Dedifferentiated amniotic fluid mesenchymal stem cell (primary cell): ENCODE results near the gene COX18.

Experiments
- DNase-seq: peaks from one replicate; pipeline ENCODE4 v3.0.0-alpha.2; 2016; ENCODE audit errors: extremely low spot score

Gene COX18

GRCh38 chr4:73053076-73053475 is 16.4 kb downstream of the COX18 start:
- no peak for DNase-seq

GRCh38 chr4:73051625-73052024 is 17.9 kb downstream of the COX18 start:
- no peak for DNase-seq

GRCh38 chr4:73045879-73046278 is 23.6 kb downstream of the COX18 start:
- no peak for DNase-seq

- no peak for DNase-seq
These were observed 32.5 kb downstream of the COX18 start for GRCh38 chr4:73037057-73037456.

- no peak for DNase-seq
These were observed 33.4 kb downstream of the COX18 start for GRCh38 chr4:73036123-73036522.

GRCh38 chr4:73034896-73035295 is 34.6 kb downstream of the COX18 start:
- no peak for DNase-seq

GRCh38 chr4:73028621-73029020 is 40.9 kb downstream of the COX18 start:
- DNase-seq, result no peak

GRCh38 chr4:73021634-73022033 is 47.9 kb downstream of the COX18 start:
- DNase-seq, result peak; percentile 60

GRCh38 chr4:73019462-73020047 is 50.0 kb downstream of the COX18 start:
- DNase-seq, result peak; percentile 60

- DNase-seq, result no peak
These were observed 50.9 kb downstream of the COX18 start for GRCh38 chr4:73018595-73018994.

- no peak for DNase-seq
These were observed 56.2 kb downstream of the COX18 start for GRCh38 chr4:73013310-73013709.

GRCh38 chr4:73012673-73013072 is 56.8 kb downstream of the COX18 start:
- no peak for DNase-seq

GRCh38 chr4:73011629-73011985 is 57.9 kb downstream of the COX18 start:
- DNase-seq, result no peak

- DNase-seq, result no peak
These were observed 58.5 kb downstream of the COX18 start for GRCh38 chr4:73010789-73011628.

GRCh38 chr4:73007526-73008100 is 61.9 kb downstream of the COX18 start:
- no peak for DNase-seq

- no peak for DNase-seq
These were observed 63.1 kb downstream of the COX18 start for GRCh38 chr4:73006286-73006990.

- no peak for DNase-seq
These were observed 64.0 kb downstream of the COX18 start for GRCh38 chr4:73005514-73005913.
